GM19023 (cell line): ENCODE results near the gene ZNF862.
A peak's percentile ranks its signal among the peaks of the same experiment; 100 is the strongest.

Experiments
- ATAC-seq: cut with Tn5 transposase; IDR thresholded peaks from one replicate; pipeline ENCODE4 v1.9.1; 2021; ENCODE audit warnings: mild to moderate bottlenecking, moderate library complexity; ENCODE audit not compliant: unreplicated experiment

Gene ZNF862

DNA sequence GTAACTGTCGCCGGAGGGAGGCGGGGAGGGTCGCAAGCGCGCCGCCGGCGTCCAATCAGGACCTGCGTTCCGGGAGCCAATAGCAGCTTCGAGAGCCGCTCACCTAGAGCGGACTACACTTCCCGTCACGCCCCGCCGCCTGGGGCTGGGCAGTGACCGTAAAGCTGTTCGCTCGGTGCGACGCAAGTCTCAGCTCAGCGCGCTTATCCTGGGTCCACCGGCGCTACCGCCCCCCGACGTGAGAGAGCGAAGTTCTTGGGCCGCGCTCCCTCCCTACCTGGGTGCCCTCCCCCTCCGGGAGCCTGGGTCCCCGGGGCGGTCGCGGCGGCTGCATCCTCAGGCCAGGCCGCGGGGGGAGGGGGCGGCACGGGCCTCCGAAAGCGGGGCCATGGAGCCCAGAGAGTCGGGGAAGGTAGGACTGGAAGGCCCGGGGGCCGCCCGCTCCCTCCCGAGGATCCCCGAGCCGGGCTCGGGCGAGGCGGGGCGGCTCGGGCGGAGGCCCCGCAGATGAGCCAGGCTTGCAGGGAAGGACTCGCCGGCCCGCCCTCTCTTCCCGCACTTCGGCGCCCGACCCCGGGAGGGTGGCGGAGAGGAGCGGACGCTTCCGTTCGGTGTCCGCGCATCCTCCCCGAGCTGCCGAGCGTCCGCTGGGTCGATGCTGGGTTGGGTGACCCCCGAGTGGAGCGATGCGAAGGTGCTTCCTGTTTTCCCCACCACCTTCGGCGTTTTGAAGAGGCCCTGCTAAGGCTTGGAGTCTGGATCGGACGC lies at the start of gene ZNF862:
Gene ZNF862, plus strand, starts transcription at position 152 of the 768 bp plus-strand sequence. Its CDS starts 237 bp downstream, at position 389.
- peak; percentile 98 for ATAC-seq

DNA sequence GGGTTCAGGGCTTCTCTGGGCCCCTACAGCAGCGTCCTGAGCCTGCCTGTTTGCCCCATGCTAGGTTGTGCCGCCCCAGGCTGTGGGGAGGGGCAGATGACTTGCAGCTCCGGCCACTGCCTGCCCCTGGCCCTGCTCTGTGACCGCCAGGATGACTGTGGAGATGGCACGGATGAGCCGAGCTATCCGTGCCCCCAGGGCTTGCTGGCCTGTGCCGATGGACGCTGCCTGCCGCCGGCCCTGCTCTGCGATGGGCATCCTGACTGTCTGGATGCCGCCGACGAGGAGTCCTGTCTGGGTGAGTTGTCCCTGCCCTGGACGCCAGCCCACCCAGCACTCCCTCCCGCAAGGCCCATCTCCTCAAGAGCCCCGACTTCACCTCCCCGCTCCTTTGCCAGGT lies 49.1 kb upstream of the ZNF862 start:
- ATAC-seq, result no peak

DNA sequence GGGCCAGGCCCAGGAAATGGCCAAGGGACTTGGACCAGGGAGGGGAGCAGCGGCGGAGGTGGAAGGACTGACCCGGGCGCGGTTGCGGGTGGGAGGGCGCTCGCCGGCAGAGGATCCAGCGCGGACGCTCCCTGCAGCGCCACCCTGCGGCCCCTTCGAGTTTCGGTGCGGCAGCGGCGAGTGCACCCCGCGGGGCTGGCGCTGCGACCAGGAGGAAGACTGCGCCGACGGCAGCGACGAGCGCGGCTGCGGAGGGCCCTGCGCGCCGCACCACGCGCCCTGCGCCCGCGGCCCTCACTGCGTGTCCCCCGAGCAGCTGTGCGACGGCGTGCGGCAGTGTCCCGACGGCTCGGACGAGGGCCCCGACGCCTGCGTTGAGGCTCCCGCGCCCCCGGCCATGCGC lies 48.0 kb upstream of the ZNF862 start:
- no peak for ATAC-seq

DNA sequence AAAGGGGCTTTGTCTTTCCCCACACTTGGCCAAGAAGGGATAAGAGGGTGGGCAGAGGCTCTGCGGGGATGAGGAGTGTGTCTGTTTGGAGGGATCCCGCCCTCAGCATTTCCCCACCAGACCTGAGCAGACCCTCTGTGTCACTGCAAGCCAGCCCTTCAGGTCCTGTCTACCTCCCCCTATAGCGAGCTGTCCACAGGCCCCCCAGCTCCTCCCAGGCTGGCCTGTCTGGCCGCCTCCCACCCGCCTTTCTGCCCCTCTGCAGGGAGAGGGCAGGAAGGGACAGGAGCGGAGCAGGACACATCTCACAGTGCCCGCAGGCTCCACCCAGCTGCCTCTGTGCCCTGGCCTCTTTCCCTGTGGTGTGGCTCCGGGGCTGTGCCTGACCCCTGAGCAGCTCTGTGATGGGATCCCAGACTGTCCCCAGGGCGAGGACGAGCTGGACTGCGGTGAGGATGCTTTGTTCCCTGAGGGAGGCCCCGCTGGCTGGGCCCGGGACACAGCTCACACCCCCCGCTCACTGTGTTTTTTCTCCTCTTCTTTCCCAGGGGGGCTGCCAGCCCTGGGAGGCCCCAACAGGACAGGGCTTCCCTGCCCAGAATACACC lies 47.3 kb upstream of the ZNF862 start:
- ATAC-seq, result no peak

DNA sequence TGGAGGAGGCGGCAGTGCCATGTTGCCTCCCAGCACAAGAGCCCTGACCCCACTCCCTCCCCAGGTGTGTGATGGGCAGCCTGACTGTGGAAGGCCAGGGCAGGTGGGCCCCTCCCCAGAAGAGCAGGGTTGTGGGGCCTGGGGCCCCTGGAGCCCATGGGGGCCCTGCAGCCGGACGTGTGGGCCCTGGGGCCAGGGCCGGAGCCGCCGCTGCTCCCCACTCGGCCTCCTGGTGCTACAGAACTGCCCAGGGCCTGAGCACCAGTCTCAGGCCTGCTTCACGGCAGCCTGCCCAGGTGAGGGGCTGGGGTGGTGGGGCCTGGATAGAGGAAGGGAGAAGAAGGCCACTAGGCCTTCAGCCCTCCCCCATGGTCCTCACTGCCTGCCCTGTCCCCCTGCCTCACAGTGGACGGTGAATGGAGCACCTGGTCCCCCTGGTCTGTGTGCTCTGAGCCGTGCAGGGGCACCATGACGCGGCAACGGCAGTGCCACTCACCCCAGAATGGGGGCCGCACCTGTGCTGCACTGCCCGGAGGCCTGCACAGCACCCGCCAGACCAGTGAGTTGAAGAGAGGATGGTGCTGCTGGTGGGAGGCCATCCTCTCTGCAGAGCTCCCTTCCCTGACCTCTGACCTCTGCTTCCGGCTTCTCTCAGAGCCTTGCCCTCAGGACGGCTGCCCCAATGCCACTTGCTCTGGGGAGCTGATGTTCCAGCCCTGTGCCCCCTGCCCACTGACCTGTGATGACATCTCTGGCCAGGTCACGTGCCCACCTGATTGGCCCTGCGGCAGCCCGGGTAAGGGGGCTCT lies 46.6 kb upstream of the ZNF862 start:
- no peak for ATAC-seq

DNA sequence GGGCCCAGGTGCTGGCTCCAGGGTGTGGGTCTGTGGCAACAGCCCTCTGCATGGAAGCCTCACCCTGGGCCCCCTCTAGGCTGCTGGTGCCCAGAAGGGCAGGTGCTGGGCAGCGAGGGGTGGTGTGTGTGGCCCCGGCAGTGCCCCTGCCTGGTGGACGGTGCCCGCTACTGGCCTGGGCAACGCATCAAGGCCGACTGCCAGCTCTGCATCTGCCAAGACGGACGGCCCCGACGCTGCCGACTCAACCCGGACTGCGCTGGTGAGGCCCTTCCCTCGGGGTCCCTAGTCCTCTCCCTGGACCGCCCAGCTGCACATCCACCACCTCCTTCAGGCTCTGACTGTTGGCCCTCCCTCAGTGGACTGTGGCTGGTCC lies 46.0 kb upstream of the ZNF862 start:
- ATAC-seq, result no peak

DNA sequence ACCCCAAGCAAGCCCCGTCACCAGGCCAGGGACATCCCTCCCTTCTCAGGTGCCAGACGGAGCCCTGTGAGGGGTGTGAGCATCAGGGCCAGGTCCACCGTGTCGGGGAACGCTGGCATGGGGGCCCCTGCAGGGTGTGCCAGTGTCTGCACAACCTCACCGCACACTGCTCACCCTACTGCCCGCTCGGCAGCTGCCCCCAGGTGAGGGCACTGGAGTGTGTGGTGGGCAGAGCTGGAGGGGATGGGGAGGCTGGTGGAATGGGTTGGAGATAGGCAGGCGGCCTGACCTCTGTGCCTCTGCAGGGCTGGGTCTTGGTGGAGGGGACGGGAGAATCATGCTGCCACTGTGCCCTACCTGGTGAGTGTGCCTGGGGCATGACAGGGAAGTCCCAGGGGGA lies 44.9 kb upstream of the ZNF862 start:
- no peak for ATAC-seq

DNA sequence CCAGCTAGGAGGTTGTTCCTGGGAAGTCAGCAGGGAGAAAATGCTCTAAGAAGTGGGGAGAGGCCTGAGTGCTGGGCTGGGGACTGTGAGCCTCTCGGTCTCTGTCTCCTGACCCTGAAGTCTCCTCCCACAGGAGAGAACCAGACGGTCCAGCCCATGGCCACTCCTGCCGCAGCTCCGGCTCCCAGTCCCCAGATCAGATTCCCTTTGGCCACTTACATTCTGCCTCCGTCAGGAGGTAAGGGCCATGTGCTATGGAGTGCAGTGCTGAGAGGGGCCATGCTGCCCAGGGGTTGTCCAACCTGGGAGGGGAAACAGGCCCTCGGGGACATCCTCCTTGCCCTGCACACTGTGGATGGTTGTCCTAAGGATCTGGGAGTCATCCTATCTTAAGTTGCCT lies 43.5 kb upstream of the ZNF862 start:
- ATAC-seq, result no peak

DNA sequence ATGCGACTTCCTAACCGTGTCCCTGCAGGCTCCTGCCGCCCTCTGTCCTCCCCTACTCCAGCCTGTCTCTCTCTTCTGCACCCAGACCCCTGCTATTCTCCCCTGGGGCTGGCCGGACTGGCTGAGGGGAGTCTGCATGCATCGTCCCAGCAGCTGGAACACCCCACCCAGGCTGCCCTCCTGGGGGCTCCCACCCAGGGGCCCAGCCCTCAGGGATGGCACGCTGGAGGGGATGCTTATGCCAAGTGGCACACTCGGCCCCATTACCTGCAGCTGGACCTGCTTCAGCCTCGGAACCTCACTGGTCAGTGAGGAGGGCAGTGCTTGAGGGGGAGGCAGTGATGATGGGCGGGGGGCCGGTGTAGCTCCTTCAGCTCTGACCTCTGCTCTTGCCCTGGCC lies 43.0 kb upstream of the ZNF862 start:
- ATAC-seq, result no peak

DNA sequence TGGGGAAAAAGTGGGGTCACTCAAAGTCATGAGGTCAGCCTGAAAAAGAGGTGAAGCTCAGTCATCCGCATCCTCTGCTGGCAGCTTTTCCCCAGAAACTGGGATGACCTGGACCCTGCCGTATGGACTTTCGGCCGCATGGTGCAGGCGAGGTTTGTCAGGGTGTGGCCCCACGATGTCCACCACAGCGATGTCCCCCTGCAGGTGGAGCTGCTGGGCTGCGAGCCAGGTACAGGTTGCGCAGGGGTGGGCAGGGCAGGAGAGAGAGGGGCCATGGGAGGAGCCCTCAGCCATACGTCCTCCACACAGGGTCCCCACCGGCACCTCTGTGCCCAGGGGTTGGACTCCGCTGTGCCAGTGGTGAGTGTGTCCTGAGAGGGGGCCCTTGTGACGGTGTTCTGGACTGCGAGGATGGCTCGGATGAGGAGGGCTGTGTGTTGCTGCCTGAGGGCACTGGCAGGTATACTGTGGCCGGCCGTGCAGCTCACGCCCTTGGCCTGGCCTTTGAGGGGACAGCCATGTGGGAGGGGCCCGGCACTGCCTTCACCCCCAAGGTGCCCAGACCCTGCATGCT lies 41.8 kb upstream of the ZNF862 start:
- no peak for ATAC-seq

DNA sequence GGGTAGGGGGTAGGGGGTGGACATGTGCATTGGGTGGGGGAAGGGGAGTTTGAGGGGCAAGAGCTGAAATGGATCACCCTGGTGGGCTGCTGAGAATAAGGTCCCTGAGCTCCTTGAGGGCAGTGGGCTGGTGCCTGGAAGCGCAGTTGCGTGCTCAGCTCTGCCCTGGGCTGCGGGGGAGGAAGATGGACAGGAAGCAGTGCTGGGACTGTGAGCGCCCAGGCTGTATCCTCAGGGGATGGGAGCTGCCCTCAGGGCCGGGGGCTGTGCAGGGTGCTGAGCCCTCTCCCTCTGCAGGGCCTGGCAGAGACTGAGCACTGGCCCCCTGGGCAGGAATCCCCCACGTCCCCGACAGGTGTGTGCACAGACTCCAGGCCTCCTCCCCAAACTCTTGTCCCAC lies 40.4 kb upstream of the ZNF862 start:
- no peak for ATAC-seq

DNA sequence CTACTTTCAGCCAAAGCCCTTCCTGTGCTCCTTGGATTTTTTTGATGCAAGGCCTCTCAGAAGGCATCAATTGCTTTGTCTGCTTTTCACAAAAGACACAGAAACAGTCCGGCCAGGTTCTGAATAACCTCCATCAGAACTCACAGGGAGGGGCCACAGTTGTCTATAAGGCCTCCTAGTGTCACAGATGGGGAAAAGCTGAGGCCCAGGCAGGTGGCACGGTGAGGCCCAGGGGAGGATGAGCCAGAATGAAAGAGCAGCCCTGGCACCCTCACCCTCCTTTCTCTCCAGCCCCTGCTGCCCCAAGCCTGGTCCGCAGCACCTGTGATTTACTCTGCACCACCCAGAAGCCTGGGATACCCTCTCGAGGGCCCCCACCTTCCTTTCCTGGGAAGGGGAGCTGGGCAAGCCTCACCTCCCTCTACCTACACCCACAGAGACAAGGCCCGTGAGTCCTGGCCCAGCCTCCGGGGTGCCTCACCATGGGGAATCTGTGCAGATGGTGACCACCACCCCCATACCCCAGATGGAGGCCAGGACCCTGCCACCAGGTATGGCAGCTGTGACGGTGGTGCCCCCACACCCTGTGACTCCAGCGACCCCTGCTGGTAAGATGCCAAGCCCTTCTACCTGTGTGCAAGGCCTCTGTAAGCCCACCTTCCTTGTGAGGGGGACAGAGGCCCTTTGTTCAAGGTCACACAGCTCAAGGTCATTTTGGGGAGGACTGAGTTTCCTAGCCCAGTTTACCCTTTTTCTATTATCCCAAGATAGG lies 38.6 kb upstream of the ZNF862 start:
- no peak for ATAC-seq

DNA sequence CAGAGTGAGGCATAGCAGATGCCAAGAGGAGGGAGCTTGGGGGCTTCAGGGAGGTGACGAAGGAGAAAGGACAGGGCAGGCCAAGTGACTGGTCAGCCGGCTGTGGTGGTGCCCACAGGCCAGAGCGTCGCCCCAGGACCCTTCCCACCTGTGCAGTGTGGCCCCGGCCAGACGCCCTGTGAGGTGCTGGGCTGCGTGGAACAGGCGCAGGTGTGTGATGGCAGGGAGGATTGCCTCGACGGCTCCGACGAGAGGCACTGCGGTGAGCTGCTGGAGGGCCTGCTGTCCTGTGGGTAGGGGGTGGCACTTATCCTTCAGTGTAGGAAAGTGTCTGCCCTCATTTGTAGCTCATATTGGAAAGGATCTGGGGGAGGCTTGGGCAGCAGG lies 38.0 kb upstream of the ZNF862 start:
- ATAC-seq, result no peak

DNA sequence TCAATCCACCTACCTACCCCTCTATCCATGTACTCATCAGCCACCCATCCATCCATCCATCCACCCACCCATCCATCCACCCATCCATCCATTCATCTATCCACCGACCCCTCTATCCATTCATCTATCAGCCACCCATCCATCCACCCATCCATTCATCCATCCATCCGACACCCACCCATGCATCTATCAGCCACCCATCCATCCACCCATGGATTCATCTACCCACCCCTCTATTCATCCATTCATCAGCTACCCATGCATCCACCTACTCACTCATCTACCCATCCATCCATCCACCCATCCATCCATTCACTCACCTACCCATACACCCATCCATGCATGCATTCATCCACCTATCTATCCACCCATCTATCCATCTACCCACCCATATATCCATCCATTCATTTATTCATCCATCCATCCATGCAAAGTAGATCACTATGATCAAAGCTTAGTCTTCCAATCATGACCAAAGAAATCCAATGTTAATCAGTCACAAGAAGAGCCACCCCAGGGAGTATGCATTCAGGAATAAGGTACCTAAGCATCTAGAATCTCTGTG lies 37.1 kb upstream of the ZNF862 start:
- ATAC-seq, result no peak

DNA sequence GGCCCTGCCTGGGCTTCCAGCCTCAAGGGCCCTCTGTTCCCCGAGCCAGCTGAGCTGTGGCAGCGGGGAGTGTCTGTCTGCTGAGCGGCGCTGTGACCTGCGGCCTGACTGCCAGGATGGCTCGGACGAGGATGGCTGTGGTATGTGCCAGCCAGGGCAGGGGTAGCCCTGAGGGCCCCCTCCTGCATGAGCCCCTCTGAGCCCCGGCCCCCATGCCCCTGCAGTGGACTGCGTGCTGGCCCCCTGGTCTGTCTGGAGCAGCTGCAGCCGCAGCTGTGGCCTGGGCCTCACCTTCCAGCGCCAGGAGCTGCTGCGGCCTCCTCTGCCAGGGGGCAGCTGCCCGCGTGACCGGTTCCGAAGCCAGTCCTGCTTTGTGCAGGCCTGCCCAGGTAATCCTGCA lies 36.4 kb upstream of the ZNF862 start:
- ATAC-seq, result no peak

DNA sequence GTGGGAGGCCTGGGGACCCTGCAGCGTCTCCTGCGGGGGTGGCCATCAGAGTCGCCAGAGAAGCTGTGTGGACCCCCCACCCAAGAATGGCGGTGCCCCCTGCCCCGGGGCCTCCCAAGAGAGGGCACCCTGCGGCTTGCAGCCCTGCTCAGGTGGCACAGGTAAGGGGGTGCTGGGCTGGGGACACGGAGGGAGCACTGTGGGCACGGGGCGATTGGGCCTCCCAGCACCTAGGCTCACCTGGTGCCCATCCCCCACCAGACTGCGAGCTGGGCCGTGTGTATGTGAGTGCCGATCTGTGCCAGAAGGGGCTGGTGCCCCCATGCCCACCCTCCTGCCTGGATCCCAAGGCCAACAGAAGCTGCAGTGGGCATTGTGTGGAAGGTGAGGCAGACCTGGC lies 35.2 kb upstream of the ZNF862 start:
- no peak for ATAC-seq

DNA sequence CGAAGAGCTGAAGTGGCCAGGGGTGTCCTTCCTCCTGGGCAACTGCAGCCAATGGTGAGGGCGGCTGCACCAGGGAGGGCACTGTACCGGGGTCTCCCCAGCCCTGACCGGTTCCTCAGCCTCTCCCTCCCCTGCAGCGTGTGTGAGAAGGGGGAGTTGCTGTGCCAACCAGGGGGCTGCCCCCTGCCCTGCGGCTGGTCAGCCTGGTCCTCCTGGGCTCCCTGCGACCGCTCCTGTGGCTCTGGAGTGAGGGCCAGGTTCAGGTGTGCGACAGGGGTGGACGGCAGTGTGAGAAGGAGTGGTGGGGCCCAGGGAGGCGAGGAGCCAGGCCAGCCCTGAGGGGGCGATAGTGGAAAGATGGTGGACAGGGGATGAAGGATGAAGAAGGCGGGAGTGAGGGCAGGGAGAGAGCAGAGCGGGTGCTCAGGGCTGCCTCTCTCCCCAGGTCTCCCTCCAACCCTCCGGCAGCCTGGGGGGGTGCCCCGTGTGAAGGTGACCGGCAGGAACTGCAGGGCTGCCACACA lies 34.6 kb upstream of the ZNF862 start:
- no peak for ATAC-seq

DNA sequence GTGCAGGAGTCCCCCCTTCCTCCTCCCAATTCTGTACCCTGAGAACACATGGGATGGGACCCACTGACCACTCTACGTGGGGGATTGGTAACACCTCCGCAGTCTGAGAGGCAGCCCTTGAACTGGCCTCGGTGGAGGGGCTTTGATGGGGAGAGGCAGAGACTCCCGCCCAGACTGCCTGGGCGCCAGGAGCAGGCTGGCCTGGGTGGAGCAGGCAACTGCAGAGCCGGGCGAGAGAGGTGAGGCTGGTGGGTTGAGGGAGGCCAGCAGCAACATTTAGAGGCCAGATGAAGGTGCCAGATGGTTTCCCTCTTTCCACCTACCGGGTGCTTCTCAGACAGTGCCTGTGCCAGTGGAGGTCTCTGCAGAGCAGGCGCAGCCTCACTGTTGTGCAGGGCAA lies 34.1 kb upstream of the ZNF862 start:
- ATAC-seq, result no peak

DNA sequence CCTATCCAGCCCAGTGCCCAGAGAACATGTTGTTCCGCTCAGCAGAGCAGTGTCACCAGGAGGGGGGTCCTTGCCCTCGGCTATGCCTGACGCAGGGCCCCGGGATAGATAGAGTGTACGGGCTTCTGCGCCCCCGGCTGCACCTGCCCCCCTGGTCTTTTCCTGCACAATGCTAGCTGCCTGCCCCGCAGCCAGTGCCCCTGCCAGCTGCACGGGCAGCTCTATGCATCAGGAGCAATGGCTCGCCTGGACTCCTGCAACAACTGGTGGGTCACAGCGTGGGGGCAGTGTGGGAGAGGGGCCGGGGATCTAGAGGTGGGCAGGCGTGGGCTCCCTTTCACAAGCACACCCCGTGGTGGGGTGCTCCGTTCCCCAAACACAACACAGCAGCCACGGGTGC lies 31.4 kb upstream of the ZNF862 start:
- ATAC-seq, result no peak

DNA sequence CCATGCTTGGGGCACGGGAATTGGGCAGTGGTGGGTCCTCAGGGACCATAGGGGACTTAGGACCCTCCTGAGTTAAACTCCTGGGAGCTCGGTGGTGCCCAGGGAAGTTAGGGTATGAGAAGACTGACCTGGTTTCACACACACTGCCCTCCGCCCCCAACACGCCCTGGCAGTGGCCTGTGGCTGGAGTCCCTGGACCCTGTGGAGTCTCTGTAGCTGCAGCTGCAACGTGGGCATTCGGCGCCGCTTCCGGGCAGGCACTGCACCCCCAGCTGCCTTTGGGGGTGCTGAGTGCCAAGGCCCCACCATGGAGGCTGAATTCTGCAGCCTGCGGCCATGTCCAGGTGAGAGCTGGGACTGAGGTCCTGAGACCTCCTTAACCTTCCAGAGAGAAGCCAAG lies 29.9 kb upstream of the ZNF862 start:
- ATAC-seq, result no peak
